Activated naive CD4-positive, alpha-beta T cell (primary cell): ENCODE data around the gene CTNNA2.

Source experiments
- DNase-seq, 4 experiments: peaks; one replicate each; lab custom pipeline; 2025; lab: John Stamatoyannopoulos, UW

The CTNNA2 gene

GRCh38 chr2:80292474-80292873, 779.6 kb downstream of the CTNNA2 start:
- no peak for DNase-seq

- DNase-seq, result no peak
These were observed 780.2 kb downstream of the CTNNA2 start for GRCh38 chr2:80293039-80293438.

- no peak for DNase-seq
These were observed 786.1 kb downstream of the CTNNA2 start for GRCh38 chr2:80298954-80299353.

DNA sequence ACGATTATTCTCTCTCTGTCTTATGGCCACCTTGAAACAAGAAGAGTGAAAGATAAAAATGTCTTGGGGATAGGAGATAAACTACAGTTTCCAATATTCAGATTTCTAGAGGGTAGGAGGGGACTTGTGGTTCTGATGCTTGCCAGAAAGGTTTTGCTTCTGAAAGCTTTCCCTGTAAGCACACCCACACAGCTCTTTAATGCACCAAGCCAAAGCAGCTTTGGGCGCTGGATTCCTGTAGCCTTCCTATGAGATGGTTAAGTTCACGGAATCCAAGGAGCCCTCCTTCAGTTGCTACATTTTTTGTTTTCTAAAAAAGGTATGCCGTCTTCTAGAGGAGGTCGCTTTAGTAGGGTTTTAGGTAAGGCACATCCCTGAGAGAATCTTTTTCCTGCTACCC, 786.8 kb downstream of the CTNNA2 start:
- DNase-seq, result no peak

- no peak for DNase-seq
These were observed 787.5 kb downstream of the CTNNA2 start for GRCh38 chr2:80300346-80300745.

DNA sequence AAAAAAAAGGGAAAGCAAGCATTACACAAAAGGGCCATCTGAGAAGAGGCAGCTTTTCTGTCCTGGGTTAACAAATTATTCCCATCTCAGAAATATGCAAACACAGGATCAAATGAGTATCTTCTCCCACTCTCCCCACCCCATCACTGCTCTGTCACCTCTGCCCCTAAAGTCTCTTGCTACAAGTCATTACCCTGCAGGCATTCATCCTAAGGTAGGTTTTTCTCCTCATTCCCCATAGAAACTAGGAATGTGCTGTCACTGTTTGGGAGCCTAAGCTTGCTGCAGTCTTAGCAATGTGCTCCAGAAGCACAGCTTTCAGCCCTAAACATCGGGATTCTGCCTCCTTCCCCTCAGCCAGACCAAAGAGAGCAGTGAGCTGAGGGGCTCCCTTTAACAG, 788.1 kb downstream of the CTNNA2 start:
- no peak for DNase-seq

- DNase-seq, result no peak
These were observed 789.1 kb downstream of the CTNNA2 start for GRCh38 chr2:80302001-80302313.

DNA sequence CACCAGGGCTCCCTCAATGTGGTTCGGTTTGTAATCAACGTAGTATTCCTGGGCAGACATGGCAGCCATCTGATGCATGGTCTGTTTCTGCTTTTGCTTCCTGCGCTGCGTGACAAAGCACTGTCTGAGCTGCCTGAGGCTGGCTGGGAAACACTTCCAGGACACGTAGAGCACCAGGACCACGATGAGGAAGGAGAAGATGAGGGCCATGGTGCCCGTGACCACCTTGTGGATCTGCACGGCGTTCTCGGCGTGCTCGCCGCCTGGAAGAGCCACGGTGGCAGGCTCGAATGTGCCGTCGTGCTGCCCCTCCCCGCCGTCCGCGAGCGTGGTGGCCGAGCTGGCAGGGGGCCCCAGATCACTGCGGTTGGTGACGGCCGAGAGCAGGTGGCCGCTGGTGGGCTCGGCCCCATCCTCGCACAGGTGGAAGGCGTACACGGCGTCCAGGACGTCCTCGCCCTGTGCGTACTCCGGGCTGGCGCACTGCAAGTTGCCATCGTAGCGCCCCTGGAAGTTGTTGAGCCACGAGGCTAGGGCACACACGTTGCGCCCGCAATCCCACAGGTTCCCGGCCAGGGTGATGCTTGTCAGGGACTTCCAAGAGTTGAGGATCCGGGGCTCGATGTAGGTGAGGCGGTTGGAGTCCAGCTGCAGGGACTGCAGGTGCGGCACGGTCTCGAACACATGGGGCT, 789.6 kb downstream of the CTNNA2 start:
- DNase-seq, result no peak

- DNase-seq, result no peak
These were observed 790.4 kb downstream of the CTNNA2 start for GRCh38 chr2:80303006-80303908.

DNA sequence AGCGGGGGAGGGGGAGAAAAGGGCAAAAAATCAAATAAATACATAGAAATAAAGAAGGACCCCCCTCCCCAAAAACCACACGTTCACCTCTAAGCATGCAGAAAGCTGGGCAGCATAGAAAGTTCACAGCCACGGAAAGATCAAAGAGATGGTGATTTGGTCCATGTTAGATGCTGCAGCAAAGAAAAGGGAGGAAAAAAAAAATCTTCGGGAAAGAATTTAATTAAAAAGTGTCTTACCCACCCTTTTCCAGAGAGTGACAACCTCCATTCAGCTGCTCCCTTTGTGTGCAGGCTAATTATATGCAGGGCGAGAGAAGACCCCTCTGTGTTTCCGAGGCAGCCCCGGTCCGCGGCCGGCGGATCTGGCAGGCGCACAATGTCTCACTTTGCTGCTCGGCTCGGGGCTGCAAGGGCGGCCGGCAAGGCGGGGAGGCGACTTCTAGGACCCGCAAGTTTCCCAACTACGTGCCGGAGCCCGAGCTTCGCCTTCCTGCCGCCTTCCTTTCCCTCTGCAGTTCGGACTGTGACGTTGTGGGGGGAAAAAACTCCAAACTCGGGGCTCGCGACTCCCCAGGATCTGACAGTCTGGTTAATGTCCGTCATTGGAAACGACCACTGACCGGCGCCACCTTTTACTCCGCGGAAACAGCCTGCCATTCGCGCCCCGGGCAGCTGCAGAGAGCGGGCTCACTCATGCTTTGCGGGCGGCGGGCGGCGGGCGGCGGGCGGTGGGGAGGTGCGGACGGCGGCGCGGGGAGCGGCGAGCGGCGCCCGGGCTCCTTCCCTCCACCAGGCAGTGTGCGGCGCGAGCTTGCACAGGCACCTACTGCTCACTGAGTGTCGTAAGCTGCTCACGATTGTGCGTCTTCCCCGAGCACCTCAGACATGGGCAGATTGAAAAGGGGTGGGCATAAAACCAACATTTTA, 791.3 kb downstream of the CTNNA2 start, which contains the start of gene LRRTM1:
Gene LRRTM1 (minus strand): TSS at position 844 of the 929 bp plus-strand sequence. CDS start 933 bp downstream, outside the sequence.
- no peak for DNase-seq

GRCh38 chr2:80311304-80311703, 798.5 kb downstream of the CTNNA2 start:
- no peak for DNase-seq

- DNase-seq, result no peak
These were observed 799.5 kb downstream of the CTNNA2 start for GRCh38 chr2:80312282-80312839.

DNA sequence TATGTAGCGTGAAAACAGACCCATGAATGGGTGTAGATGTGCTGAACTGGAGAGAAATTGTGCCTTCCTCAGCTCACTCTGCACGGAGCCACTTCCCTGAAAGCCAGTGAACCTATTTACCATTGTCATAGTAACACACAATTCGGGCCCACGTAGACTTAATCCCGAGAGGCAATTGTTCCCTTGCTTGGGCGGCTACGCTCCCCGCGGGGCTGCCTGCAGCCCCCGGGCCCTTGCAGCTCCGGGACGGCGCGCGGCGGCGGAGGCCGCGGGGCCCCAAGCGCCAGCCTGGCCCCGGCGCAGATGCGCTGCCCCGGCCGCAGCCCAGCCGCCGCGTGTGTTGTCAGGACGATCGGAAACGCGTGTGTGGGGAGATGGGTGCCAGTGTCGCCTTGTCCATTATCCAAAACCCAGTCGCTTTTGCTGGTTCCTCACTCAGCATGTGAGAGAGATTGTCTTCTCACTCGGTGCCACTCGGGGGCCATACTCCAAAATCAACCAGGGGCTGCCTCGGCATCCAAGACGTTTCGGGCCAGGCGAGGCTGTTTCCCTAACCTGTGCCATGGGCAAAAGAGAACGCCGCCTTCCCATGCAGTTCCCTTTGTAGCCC, 809.6 kb downstream of the CTNNA2 start:
- no peak for DNase-seq

- DNase-seq, result no peak
These were observed 810.1 kb downstream of the CTNNA2 start for GRCh38 chr2:80322958-80323357.

DNA sequence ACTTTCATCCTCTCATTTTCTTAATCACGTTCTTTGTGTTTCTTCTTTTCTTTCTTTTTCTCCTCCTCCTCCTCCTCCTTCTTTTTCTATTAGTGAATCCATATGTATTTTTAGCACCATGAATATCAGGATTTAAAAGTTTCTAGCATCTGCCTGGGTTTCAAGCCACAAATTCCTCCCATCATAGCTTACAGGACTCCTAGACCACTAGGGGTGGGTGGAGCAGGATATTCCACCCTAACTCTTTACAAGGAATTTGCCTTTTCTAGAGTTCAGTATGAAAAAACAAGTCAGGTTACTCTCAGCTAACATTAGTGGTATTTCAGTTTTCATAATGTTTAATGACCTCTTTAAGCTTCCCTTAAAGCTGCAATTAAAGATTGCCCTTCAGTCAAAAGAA, 810.8 kb downstream of the CTNNA2 start:
- DNase-seq, result no peak

DNA sequence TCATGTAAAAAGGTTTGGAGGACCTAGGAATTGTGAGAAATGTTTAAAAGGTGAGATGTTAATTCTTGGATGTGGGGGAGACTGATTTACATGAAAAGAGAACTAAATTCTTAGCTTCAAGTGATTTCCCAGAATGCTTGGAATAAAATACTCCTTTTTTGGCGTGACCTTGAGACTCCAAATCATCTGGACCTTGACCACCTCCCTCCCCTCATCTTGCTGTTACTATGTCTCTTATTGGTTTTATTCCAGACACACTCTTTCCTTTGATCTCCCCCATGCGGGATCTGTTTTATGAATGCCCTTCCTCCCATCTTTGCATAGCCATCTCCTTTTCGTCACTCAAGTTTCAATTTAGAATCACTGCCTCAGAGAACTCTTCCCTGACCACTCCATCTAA, 811.7 kb downstream of the CTNNA2 start:
- no peak for DNase-seq

DNA sequence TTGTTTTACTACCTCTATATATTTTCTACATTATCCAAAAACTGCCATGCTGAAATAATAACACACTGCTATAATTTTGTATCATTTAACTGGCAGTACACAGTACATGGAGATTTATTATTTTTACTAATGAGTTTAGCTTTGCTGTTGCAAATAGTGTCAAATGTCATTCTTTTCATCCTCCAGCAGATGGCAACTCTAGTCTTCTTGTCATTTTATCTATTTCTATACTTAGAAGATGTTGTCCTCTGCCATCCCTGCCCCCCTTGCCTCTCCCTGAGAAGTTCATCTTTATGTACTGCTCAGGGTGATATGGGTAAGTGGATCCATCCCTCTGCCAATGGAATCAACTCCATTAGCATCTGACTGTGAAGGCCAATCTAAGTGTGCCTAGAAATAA, 813.4 kb downstream of the CTNNA2 start:
- DNase-seq, result no peak

- DNase-seq, result no peak
These were observed 814.0 kb downstream of the CTNNA2 start for GRCh38 chr2:80326861-80327260.

DNA sequence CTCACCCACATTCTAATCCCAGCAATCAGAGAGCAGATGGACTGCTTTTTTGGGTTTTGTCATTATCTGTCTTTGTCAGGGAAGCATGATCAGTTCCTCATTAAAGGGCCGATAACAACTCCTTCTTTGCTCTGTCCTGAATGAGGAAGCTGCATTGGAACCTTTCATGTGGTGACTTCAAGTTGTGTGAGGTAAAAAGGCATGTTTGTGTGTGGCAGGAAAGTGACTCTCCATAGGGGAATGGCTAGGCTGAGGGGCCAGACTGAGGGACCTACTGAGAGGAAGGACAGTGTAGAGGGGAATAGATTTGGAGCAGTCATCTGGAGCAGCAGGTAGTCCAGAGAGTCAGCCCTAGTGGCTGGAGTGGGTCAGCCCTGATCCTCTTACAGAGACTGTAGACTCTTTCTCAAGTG, 815.3 kb downstream of the CTNNA2 start:
- DNase-seq, result no peak

DNA sequence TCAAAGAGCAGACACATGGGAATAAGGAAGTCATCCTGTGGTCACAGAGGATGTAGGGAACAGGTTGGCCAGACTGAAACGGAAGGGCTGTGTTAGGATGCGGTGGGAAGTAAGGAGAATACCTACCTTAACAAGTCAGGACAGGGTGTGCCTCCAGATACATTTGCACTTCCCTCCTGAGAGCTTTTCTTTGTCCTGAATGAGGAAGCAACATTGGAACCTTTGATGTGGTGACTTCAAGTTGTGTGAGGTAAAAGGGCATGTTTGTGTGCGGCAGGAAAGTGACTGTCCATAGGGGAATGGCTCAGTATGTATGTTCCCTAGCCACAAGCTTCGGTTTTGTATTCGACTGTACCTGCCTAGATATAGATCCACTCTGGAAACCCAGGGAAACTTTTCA, 816.6 kb downstream of the CTNNA2 start:
- DNase-seq, result no peak
